H1 (cell line): ENCODE measurements around the gene RFTN2. TPM values are rescaled to one million over a fixed set of nuclear protein-coding genes. Genes with fewer than 3 reads are reported as not detected.

Experiments used
- CREB1 ChIP-seq: IDR thresholded peaks from 2 replicates; pipeline ENCODE4 v1.6.1; 2012; ENCODE audit warnings: inconsistent platforms
- GABPA ChIP-seq: IDR thresholded peaks from 2 replicates; pipeline ENCODE4 v1.6.1; 2011; ENCODE audit warnings: mild to moderate bottlenecking, low read length, moderate library complexity, borderline replicate concordance; ENCODE audit not compliant: insufficient read depth
- HDAC2 ChIP-seq, 2 experiments: fragments of 300-600 bp in 1 of 2; sonication (generic) in 1 of 2; IDR thresholded peaks; 2 replicates each; pipeline ENCODE4 v1.6.1; 2011 to 2012; ENCODE audit warnings: low read depth in 2 of 2, low read length in 2 of 2, mild to moderate bottlenecking in 2 of 2, moderate library complexity in 2 of 2, borderline replicate concordance in 1 of 2, inconsistent platforms in 1 of 2
- JUN ChIP-seq: IDR thresholded peaks from 2 replicates; pipeline ENCODE4 v1.6.1; 2011; ENCODE audit warnings: low read depth, mild to moderate bottlenecking, improper control_type of control experiment, low read length
- POU5F1 ChIP-seq: IDR thresholded peaks from 2 replicates; pipeline ENCODE4 v1.6.1; 2011; ENCODE audit warnings: low read depth, mild to moderate bottlenecking, low read length, moderate library complexity
- SRF ChIP-seq: IDR thresholded peaks from 2 replicates; pipeline ENCODE4 v1.6.1; 2011; ENCODE audit warnings: mild to moderate bottlenecking, low read depth, low read length, moderate library complexity
- polyA plus RNA-seq, 7 experiments: library from polyadenylated mRNA; depleted of rRNA in 3 of 7; stranded (reverse) in 5 of 7; unstranded in 2 of 7; fragments of >200 nt in 5 of 7; fragments of 200-250 nt in 2 of 7; gene quantifications; 1 replicate in 5 of 7; 2 replicates in 1 of 7; 4 replicates in 1 of 7; pipeline versions ENCODE4 v1.2.1 to v1.2.3, GENCODE V29; 2011 to 2013; ENCODE audit warnings: missing spikeins in 2 of 7, mixed read lengths in 2 of 7
- total RNA-seq: library from RNA; stranded (reverse); fragmentation: NEBNext Ultra II Directional; extraction: Animal tissue kit (Norgen Biotek cat#: 25700); gene quantifications from 2 replicates; pipeline ENCODE4 v1.2.1, GENCODE V29; 2021

Gene RFTN2
- total and polyA plus RNA-seq, 2 of the 8 experiments (the other 6 are each of a cell fraction or from before 2014, with no cell fraction given): 2.3 to 2.4 TPM

DNA sequence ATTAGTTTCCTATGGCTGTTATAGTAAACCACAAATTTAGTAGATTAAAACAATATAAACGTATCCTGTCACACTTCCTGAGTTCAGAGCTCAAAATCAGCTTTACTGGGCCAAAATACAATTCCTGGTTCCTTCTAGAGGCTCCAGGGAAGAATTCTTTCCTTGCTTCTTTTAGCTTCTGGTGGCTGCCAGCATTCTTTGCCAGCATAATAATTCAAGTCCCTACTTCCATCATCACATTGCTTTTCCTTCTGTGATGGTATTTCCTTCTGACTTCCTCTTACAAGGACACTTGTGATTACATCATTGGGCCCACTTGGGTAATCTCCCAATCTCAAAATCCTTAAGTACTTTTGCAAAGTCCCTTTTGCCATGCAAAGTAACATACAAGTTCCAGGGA is 118.9 kb downstream of the RFTN2 start (continued):
- TF ChIP-seq HDAC2 (IDR thresholded peaks at IDR 0.05; ENCODE audit: borderline replicate concordance in 1 of 2, low read depth in 2 of 2, low read length in 2 of 2) (no peak), JUN (no peak), POU5F1 (no peak), CREB1 (no peak), SRF (no peak), GABPA (no peak)
